Kidney epithelial cell (primary cell): ENCODE measurements around the gene CCDC154. TPM values are rescaled to one million over a fixed set of nuclear protein-coding genes. Genes with fewer than 3 reads are reported as not detected.

ENCODE experiments used
- DNase-seq: peaks from one replicate; pipeline ENCODE4 v3.0.0-alpha.2; 2010; ENCODE audit warnings: low read depth
- H3K27me3 ChIP-seq: 2 replicates; pipeline ENCODE4 v1.6.0; 2011; ENCODE audit warnings: low read length; ENCODE audit not compliant: control insufficient read depth, insufficient read depth
- H3K36me3 ChIP-seq: 2 replicates; pipeline ENCODE4 v1.5.1; 2011; ENCODE audit warnings: low read length; ENCODE audit not compliant: control insufficient read depth, insufficient read depth
- H3K4me3 ChIP-seq: 2 replicates; pipeline ENCODE4 v1.5.1; 2011; ENCODE audit warnings: low read depth, mild to moderate bottlenecking, control low read depth, low read length
- total RNA-seq: library from RNA; depleted of rRNA; stranded (reverse); fragments of >200 nt; gene quantifications from 2 replicates; pipeline ENCODE4 v1.2.3, GENCODE V29; 2015
- TF ChIP-seq, protein P1 (sequence below): IDR thresholded peaks from 2 replicates; pipeline ENCODE4 v1.5.1; 2011; ENCODE audit warnings: mild to moderate bottlenecking, moderate library complexity, low read length, control low read depth, inconsistent platforms; ENCODE audit not compliant: insufficient read depth, poor library complexity, severe bottlenecking

The CCDC154 gene
- total RNA-seq, 1 donor from 2014 or later, result 0.08 TPM

DNA sequence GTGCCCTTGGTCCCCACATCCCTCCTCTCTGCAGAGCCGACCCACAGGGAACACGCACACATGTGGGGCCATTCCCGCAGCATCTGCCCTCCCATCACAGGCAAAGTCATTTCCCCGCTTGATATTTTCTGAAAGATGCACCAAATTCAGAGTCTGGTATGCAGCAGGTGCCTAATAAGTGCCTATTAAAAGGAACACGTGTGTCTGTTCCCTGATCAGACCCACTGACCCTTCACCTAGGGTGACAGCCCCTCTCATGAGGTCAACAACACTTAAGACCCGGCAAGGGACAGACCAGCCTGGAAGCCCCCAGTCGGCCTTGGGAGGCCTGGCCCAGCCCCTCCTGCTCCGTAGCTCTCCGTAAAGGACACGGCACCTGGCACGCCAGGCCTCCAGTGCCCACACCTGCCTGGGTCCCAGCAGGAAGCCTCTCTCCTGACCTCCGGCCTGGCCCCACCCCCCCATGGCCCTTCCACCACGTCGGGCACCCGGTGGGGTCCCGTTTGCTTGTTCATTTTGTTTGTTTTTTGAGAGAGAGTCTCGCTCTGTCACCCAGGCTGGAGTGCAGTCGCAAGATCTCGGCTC lies 49.9 kb downstream of the CCDC154 start:
- no peak overlapping the region for H3K4me3 ChIP-seq
- H3K36me3 ChIP-seq, result no peaks in the 10 kb centered on the region
- TF ChIP-seq, protein P1, sequence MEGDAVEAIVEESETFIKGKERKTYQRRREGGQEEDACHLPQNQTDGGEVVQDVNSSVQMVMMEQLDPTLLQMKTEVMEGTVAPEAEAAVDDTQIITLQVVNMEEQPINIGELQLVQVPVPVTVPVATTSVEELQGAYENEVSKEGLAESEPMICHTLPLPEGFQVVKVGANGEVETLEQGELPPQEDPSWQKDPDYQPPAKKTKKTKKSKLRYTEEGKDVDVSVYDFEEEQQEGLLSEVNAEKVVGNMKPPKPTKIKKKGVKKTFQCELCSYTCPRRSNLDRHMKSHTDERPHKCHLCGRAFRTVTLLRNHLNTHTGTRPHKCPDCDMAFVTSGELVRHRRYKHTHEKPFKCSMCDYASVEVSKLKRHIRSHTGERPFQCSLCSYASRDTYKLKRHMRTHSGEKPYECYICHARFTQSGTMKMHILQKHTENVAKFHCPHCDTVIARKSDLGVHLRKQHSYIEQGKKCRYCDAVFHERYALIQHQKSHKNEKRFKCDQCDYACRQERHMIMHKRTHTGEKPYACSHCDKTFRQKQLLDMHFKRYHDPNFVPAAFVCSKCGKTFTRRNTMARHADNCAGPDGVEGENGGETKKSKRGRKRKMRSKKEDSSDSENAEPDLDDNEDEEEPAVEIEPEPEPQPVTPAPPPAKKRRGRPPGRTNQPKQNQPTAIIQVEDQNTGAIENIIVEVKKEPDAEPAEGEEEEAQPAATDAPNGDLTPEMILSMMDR, result no peak
- DNase-seq, result no peak
- no peaks in the 10 kb centered on the region for H3K27me3 ChIP-seq

DNA sequence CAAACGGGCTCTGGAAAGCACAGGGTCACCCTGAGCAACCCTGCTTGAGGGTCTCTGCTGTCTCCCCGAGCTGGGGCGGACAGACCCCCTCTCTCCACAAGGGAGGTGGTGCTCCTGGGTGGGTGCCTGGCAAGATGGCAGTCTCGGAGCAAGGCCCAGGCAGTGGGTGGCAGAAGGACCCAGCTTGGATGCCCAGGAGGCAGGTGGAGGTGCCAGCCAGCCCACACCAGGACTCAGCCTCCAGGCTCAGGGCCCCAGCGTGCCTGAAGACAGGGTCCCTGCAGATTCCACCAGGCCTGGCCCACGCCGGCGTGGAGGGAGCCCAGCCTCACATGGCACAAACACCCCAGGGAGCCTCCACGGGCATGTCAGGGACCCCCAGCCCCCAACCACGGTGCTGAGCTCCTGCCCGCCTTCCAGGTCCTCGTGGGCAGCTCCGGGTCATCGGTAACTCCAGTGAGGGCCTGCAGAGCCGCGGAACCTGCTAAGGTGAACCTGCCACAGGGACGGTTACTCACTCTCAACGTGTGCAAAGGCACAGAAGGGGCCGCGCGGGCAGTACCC lies 50.7 kb downstream of the CCDC154 start:
- Histone ChIP-seq H3K36me3 (no peaks in the 10 kb centered on the region), H3K27me3 (no peaks in the 10 kb centered on the region), H3K4me3 (no peak overlapping the region)
- DNase-seq, result no peak
- TF ChIP-seq, protein P1, result no peak

DNA sequence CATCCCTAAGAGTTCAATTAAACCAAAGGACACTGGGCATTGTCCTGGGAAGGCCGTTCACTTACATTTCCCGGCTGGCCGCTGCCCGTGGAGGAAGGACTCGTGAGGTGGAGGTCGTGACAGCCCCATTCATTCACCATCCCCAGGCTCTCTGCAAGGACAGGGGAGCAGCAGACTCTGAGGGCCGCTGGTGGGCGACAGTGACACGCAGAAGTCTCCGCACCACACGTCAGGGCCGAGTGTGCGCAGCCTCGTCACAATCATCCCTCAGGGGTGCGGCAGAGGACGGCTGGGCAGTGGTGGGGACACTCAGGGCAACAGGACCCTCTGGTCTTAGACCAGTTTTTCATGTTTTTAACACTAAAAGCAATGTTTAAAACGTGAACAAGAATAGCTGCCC lies 51.5 kb downstream of the CCDC154 start:
- TF ChIP-seq, protein P1, result no peak
- H3K36me3 ChIP-seq, result no peaks in the 10 kb centered on the region
- H3K4me3 ChIP-seq, result no peak overlapping the region
- H3K27me3 ChIP-seq, result no peaks in the 10 kb centered on the region
- no peak for DNase-seq

DNA sequence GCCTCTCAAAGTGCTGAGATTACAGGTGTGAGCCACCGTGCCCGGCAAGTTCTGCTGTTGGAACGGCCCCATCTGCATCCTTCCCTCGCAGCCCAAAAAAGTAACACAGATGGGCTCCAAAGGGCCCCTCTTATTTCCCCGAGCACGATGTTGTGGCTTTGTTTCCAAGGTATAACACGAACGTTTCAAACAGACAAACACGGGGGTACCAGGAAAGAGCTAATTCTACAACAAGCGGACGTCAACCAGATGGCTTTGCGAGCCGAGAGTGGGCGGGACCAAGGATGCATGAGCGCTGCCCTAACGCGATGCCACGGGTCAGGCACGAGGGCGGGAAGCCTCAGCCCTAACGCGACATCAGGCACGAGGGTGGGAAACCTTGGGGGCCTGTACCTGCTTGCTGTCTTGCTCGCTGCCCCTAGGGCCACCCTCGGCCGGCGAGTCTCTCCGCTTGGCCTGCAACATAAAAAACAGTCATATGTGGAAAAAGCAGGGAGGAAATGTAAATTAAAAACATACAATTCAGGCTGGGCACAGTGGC lies 54.0 kb downstream of the CCDC154 start:
- H3K27me3 ChIP-seq, result no peaks in the 10 kb centered on the region
- no peak for DNase-seq
- no peak overlapping the region for H3K4me3 ChIP-seq
- H3K36me3 ChIP-seq, result no peaks in the 10 kb centered on the region
- TF ChIP-seq, protein P1, result no peak

DNA sequence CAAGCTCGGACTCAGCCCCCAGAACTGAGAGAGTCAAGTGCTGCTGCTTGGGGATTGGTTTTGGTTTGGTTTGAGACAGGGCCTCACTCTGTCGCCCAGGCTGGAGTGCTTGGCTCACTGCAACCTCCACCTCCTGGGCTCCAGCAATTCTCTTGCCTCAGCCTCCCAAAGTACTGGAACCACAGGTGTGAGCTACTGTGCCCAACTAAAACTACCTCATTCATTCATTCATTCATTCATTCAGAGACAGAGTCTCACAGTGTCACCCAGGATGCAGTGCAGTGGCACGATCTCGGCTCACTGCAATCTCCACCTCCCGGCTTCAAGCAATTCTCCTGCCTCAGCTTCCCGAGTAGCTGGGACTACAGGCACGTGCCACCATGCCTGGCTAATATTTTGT lies 54.6 kb downstream of the CCDC154 start:
- DNase-seq, result no peak
- TF ChIP-seq, protein P1, result no peak
- no peak overlapping the region for H3K4me3 ChIP-seq
- no peaks in the 10 kb centered on the region for H3K36me3 ChIP-seq
- H3K27me3 ChIP-seq, result no peaks in the 10 kb centered on the region

DNA sequence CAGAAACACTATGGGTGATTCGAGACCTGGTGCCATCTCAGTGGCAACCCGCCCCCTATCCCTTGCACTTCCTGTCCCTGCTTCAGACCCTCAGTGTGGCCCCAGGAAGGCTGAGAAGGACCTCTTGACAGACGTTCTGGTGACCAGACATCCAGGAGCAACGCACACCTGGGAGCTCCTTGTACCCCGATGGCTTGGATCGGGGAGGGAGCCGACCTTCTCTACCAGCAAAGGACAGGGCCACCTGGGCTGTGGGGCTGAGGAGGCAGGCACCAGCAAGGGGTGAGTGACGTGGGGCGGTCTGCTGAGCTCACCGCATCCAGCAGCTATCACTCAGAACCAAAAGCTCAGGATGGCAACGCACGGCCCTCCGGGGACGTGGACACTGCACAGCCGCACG lies 57.0 kb downstream of the CCDC154 start:
- Histone ChIP-seq H3K27me3 (no peaks in the 10 kb centered on the region), H3K4me3 (no peak overlapping the region), H3K36me3 (no peaks in the 10 kb centered on the region)
- TF ChIP-seq, protein P1, result no peak
- no peak for DNase-seq
